GM18861 (cell line): ENCODE results near the gene MED4.
A peak's percentile ranks its signal among the peaks of the same experiment; 100 is the strongest.

Experiments used
- ATAC-seq: cut with Tn5 transposase; IDR thresholded peaks from one replicate; pipeline ENCODE4 v1.9.1; 2021; ENCODE audit not compliant: unreplicated experiment

MED4 gene

DNA sequence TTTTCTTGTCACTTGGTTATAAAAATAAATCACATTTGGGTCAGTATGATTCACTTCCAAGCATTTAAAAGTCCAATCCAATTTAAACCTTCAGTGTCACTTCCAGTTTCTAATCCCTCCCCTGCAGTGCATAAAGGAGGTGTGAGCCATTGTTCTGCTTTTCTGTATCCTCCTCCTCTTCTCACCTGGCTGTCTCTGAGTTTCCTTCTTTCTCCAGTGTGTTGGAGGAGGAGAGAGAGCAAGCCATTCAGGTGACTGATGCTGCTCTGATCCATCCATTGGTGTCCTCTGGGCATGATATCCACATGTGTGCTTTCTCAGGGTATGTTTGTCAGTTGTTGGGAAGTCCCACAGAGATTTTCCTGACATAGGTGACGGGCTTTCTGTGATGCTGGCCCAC is 56.1 kb downstream of the MED4 start:
- no peak for ATAC-seq

DNA sequence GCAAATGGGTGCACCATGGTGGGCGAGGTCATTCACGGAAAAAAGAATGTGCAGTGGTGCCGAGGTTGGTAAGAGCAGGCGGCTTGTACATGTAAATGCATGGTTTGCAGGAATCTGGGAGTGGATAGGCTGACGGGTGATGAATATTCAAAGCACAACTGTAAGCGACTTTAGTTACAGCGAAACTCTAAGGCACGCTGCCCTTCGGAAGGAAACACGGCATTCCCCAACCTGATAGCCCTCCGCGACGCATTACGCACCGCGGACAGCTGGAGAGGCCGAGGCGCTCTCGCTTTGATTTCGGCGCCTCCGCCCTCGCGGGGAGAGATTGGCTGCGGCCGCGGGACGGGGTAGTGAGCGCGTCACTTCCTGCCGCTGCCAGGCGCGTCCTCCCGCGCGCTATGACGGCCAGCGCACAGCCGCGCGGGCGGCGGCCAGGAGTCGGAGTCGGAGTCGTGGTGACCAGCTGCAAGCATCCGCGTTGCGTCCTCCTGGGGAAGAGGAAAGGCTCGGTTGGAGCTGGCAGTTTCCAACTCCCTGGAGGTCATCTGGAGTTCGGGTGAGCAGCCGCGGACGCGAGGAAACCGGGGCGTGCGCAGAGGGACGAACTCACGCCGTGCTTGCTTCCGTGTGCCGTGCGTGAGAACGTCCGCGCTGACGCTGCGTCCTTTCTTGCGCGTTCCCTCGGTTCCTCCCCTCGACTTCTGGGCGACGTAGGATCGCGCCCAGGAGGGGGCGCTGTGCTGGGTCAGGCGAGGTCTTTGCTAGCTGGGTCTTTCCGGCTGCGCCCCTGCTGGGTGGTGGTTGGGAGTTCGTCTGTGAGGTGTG is 57.3 kb downstream of the MED4 start, which contains the start of gene NUDT15:
NUDT15 (plus strand) TSS at position 381 of the 828 bp plus-strand sequence; CDS start at position 402, 21 bp downstream.
- ATAC-seq: peak; percentile 86

DNA sequence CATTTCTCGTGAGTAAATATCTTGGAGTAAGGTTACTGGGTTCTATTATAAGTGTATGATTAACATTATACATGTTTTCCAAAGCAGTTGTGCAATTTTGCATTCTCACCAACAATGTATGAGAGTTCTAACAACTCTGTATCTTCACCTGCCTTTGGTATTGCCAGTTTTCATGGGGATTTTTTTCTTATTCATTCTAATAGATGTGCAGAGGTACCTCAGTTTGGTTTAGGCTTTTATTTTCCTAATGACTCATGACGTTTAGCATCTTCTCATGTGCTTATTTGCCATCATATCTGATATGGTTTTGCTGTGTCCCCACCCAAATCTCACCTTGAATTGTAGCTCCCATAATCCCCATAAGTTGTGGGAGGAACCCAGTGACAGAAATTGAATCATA is 65.0 kb downstream of the MED4 start:
- ATAC-seq: no peak

DNA sequence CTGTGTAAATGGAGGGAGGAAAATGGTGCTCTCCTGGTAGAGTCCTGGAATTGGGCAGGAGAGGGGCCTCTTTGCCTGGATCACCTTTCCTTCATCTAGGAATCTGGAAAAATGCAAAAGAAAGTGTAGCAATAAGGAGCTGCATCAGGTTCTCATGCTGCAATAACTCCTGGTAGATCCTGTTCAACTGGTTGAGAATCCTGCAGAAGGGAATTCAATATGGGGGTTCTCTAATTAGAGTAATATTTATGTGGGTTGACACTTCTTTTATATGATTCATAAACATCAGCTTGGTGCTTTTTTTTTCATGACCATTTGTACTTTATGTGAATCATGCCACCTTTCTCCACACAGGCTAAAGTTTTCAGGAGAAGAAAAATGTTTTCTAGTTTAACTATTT is 66.8 kb downstream of the MED4 start:
- no peak for ATAC-seq
